HG03432 (cell line): ENCODE data around the gene CNOT10.
A peak's percentile ranks its signal among the peaks of the same experiment; 100 is the strongest.
"Not testable (repeated sequence)": the region's sequence is repeated elsewhere in the genome, so short reads cannot be mapped to it uniquely, and the experiment has no call there.

ENCODE experiments used
- ATAC-seq: cut with Tn5 transposase; IDR thresholded peaks from one replicate; pipeline ENCODE4 v1.9.1; 2021; ENCODE audit warnings: mild to moderate bottlenecking, moderate library complexity; ENCODE audit not compliant: unreplicated experiment

CNOT10 gene, protein sequence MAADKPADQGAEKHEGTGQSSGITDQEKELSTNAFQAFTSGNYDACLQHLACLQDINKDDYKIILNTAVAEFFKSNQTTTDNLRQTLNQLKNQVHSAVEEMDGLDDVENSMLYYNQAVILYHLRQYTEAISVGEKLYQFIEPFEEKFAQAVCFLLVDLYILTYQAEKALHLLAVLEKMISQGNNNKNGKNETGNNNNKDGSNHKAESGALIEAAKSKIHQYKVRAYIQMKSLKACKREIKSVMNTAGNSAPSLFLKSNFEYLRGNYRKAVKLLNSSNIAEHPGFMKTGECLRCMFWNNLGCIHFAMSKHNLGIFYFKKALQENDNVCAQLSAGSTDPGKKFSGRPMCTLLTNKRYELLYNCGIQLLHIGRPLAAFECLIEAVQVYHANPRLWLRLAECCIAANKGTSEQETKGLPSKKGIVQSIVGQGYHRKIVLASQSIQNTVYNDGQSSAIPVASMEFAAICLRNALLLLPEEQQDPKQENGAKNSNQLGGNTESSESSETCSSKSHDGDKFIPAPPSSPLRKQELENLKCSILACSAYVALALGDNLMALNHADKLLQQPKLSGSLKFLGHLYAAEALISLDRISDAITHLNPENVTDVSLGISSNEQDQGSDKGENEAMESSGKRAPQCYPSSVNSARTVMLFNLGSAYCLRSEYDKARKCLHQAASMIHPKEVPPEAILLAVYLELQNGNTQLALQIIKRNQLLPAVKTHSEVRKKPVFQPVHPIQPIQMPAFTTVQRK

DNA sequence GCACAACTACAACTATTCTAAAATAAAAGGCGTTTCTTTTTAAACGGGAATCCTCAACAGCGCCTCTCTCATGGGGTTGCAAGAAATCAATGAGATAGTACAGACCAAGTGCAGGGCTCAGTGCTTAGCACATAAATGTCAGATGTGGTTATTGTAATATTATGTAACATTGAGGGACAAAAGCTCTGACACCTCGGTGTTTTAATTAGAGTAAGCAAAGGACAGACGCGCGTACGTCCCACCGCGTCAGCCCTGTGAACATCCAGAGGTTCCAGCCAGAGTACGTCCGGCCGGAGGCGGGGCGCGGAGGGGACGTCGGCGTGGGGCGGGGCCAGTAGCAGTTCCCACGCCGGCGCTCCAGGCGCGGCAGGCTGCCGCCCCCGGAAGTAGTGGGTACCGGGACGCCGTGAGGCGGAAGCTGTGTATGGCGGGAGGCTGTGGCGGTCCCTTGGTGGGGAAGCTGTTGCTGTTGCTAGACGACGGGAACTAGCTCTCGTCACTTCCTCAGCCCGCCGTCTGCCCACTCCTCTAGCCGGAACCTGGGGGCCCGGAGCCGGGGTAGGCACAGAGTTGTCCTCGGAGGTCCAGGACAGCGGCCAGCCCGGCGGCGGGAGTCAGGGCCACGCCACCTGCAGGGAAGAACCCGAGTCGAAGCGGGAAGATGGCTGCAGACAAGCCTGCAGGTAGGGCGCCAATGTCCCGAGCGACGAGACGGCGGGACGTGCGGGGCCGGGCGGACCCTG lies at the start of gene CNOT10:
TSS of gene CNOT10 (plus strand) at position 389 of the 743 bp plus-strand sequence. CDS start at position 662, 273 bp downstream.
- peak; percentile 99 for ATAC-seq

DNA sequence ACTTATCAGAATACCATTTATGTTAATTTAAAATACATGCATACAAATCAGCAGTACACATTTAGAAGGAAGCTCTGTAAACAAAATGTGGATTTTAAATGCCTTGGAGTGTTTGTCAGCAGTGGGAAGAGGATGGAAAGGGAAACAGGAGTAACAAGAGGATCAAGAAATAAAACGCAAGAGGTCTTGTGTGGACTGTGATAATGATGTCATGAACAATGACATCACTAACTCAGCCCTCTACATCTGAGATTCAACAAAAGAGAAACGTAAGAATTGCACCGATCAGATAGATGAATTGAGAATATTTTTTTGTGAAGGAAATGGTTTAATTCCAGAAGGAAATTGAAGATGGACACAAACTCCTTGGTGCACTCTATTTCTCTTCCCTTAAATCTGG lies 44.0 kb upstream of the CNOT10 start:
- ATAC-seq: no peak

DNA sequence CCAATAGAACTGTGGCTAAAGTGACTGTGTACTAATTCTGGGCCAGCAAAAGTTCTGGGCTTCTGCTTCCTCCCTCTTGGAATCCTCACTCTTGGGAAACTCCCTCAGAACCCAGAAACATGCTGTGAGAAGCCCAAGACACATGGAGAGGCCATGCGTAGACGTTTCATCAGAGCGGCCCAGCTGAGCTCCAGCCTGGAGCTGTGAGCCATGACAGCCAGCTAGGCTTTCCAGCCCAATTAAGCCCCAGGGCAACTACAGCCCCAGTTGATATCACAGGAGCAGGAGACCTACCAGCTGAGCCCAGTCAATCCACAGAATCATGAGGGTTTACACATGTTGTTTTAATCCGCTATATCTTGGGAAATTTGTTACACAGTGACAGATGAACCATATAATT lies 43.6 kb upstream of the CNOT10 start:
- no peak for ATAC-seq

DNA sequence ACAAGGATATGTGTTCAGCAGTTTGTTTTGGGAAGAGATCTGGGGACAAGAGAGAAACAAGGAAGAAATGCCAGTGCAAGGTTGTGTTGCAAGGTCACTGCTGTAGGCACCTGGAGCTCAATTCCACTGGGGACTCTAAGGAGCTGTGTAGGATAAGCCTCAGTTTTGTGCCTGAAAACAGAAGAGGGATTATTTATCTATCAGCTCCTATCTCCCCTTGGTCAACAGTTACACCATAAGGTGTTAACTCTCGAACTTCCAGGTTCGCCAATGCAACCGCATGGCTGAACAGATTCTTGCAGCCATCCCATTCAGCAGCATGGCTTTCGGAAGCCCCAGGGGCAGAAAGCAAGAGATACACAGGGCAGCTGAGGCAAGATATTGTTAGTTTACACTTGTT lies 41.6 kb upstream of the CNOT10 start:
- no peak for ATAC-seq

DNA sequence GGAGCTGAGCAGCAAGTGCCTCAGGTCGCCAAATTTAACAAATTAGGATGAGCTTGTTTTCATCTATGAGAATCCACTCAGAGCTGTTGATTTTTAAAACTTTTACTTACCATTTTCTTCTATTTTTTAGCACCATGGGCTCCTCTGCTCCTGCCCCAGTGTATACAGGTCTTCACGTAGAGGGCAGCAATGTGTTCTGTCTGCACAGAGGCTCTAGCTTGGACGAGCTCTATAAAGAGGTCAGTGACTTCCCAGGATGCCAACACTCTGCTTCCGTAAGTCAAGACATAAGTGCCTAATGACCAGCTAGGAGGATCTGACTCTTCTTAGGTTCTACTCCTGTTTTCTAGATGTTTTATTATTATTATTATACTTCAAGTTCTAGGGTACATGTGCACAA lies 41.2 kb upstream of the CNOT10 start:
- ATAC-seq: no peak

DNA sequence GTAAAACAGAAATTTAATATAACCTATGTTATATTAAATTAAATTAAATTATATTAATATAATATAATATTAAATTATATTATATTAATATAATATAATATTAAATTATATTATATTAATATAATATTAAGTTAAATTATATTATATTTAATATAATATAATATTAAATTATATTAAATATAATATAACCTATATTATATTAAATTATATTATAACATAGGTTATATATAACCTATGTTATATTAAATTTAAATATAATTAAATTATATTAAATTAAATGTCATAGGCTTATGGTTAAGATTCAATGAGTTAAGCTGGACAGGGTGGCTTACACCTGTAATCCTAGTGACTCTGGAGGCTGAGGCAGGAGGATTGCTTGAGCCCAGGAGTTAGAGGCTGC lies 40.6 kb upstream of the CNOT10 start:
- ATAC-seq: no peak

DNA sequence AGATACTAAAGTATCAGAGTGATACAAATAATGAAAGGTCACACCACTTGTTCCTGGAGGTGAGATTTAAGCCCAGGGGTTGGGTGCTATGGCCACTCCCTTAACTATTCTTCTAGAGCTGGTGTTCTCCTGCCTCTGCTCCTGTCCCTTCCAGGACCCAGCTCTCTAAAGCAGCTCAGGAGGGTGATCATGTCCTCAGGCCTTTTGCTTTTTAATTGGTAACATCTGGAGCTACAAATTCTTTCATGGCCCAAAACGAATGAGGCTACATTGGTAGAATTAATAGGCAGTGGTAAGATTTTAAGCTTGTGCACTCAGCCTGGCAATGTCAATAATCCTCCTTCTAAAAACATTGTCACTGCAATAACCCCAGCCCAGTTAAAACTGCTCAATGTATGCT lies 38.2 kb upstream of the CNOT10 start:
- no peak for ATAC-seq

DNA sequence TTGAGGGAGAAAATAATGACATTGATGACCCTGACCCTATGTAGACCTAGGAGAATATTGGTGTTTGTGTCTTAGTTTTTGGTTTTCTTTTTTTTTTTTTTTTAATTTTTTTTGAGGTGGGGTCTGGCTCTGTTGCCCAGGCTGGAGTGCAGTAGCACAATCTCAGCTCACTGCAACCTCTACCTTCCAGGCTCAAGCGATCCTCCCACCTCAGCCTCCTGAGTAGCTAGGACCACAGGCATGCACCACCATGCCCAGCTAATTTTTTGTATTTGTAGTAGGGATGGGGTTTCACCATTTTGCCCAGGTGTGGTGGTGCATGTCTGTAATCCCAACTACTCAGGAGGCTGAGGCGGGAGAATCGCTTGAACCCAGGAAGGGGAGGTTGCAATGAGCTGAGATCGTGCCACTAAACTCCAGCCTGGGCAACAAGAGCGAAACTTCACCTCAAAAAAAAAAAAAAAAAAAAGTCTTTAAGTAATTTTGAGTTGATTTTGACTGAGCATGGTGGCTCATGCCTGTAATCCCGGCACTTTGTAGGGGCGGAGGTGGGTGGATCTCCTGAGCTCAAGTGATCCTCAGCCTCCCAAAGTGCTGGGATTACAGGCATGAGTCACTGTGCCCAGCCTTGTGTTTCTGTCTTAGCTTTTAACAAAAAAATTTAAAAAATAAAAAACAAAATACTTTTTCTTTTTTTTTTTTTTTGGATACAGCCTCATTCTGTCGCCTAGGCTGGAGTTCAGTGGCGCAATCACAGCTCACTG lies 32.5 kb upstream of the CNOT10 start:
- ATAC-seq: not testable (repeated sequence)

DNA sequence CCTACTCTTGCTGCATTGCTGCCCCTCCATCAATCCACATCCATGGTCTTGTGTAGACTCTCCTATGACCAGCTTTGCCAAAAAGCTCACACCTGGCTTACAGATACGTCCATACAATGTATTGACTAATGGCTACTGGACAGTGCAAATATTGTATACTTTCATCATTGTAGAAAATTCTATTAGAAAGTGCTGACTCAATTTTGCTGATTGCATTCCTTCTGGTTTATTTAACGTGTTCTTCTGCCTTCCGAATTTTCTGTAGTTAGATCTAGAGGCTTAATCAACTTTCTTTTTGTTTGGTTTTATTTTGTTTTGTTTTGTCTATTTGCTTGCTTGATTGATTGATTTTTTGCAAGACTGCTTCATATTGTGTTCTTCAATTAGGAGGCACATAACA lies 29.8 kb upstream of the CNOT10 start:
- no peak for ATAC-seq

DNA sequence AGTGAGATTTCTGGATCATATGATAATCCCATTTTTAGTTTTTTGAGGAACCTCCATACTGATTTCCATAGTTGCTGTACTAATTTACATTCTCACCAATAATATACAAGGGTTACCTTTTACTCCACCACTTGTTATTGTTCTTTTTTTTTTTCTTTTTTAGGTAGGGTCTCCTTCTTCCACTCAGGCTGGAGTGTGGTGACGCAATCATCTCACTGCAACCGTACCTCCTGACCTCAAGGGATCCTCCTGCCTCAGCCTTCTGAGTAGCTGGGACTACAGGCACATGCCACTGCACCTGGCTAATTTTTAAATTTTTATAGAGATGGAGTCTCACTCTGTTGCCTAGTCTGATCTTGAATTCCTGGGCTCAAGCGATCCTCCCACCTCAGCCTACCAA lies 24.4 kb upstream of the CNOT10 start:
- ATAC-seq: no peak

DNA sequence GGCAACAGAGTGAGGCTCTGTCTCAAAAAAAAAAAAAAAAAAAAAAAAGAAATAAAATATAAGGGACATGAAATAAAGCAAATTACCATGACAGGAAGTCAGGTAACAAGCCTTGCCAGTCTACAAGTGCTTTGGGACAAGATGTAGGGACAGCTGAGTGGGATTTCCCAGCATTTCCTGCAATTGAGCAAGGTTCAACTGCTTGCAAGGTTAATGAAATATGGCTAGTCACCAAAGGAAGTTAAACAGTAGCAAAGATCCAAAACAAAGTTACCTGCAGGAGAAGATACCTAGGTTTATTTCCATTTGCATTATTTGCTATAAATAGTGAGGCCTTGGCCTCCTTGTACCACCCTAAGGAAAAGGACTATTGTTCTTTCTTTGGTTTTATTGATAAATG lies 22.3 kb upstream of the CNOT10 start:
- no peak for ATAC-seq

DNA sequence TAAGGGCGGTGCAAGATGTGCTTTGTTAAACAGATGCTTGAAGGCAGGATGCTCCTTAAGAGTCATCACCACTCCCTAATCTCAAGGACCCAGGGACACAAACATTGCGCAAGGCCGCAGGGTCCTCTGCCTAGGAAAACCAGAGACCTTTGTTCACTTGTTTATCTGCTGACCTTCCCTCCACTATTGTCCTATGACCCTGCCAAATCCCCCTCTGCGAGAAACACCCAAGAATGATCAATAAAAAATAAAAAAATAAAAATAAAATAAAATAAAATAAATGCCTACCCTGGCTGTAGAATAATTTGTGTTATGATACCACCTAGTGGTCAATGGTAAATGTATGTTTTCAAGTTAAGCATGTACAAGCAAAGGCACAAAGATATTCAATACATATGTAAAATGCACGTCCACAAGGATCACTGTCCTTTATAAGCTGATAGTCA lies 20.3 kb upstream of the CNOT10 start:
- ATAC-seq: peak; percentile 58

DNA sequence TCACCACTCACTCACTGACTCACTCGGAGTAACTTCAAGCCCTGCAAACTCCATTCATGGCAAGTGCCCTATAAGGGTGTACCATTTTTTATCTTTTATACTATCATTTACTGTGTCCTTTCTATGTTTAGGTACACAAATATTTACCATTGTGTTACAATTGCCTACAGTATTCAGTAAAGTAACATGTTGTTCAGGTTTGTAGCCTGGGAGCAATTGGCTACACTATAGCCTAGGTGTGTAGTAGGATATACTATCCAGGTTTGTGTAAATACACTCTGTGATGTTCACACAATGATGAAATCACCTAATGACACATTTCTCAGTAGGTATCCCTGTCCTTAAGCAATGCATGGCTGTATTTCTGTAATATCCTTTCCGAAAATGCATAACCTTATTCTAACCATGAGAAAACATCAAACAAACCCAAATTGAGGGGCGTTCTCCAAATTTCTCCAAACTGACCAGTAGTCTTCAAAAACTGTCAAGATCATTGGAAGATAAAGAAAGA lies 17.9 kb upstream of the CNOT10 start:
- ATAC-seq: no peak

DNA sequence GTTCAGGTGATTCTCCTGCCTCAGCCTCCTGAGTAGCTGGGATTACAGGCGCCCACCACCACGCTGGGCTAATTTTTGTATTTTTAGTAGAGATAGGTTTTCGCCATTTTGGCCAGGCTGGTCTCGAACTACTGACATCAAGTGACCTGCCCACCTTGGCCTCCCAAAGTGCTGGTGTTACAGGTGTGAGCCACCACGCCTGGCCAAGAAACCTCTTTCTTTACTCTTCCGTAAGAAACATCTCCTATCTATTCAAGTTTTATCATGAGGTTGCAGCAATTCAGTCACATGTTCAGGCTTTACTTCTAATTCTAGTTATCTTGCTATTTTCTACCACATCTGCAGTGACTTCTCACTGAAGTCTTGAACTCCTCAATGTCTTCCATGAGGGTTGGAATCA lies 15.8 kb upstream of the CNOT10 start:
- not testable (repeated sequence) for ATAC-seq

DNA sequence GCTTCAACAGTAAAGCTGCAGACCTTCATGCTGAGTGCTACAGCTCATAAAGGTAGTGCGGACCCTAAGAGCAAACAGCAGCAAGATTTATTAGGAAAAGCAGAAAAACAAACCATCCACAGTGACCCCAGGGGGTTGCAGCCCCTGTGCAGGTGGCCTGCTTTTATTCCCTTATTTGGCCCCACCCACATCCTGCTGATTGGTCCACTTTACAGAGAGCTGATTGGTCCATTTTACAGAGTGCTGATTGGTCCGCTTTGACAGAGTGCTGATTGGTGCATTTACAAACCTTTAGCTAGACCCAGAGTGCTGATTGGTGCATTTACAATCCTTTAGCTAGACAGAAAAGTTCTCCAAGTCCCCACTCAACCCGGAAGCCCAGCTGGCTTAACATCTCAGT lies 11.3 kb upstream of the CNOT10 start:
- ATAC-seq: not testable (repeated sequence)

DNA sequence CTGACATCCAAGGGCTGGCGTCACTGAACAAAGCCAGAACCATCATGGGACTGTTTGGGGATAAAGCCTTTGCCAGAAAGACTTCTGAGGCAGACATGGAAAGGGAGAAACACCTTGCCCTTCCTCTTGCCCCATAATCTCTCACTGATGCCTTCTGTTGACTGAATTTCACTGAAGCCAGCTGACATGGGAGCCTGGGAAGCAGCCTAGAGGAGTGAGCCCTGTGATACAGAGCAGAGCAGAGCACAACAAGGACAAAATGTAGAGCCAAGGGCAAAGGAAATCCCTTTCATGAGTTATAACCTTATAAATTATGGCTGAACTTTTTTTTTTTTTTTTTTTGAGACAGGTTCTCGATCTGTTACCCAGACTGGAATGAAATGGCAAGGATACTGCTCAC lies 9.8 kb upstream of the CNOT10 start:
- no peak for ATAC-seq

DNA sequence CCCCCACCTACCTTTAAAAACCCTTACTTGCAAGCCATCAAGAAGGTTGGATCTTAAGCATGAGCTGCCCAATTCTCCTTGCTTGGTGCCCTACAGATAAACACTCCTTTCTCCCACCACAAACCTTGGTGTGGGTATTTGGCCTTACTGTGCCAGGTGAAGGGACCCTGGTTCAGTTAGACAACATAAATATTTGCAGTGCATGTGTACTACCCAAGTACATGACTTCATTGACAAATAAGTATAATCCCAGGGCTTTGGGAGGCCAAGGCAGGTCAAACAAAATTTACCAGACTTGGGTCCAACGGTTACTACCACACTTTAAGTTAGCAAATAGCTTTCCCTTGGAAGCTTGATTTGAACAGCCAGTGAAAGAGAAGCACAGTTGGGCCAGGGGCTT lies 9.3 kb upstream of the CNOT10 start:
- no peak for ATAC-seq

DNA sequence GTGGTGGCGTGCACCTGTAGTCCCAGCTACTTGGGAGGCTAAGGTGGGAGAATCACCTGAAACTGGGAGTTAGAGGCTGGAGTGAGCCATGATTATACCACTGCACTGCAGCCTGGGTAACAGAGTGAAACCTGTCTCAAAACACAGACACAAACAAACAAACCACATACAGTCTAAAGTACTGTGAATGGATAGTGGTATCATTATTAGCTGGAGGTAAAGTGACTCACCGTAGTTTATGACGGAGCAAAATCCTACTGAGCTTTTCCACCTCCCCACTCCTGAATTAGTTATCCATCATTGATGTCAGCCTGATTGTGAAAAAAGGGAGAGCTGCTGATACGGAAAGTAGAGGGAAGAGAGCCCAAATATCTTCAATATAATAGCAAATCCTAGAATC lies 3.2 kb upstream of the CNOT10 start:
- ATAC-seq: no peak

DNA sequence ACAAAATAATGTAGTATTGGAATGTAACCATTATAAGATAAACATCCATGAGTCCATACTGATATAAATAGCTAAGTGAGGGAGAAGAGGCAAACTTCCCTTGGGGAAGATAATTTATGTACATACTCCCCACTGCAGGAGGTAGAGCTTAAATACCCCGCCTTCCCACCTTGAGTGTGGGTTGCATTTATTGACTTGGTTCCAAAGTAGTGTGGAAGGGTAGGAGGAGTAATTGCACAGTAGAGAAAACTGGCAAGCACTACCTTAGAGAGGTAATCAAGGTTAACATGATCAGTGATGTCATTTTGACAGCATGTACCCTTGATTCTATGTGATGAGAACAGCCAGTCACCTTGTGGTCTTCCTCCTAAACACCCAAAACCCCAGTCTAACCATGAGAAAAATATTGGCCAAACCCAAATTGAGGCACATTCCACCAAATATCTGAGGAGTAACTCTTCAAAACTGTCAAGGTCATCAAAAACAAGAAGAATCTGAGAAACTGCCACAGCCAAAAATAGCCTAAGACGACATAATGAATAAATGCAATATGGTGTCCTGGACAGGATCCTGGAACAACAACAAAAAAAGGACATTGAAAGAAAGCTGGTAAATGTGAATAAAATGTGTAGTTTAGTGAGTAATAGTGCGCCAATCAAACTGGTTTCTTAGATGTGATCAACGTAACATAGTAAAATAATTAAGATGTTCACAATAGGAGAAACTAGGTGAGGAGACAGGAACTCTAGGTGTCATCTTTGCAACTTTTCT lies 774 bp upstream of the CNOT10 start:
- no peak for ATAC-seq
